HTR-8/SVneo (cell line): Measurements from ENCODE around the gene TRIO.

Experiments used
- DNase-seq: peaks from one replicate; pipeline ENCODE4 v3.0.0; 2011; ENCODE audit warnings: low spot score, mixed read lengths; ENCODE audit not compliant: insufficient read length
- FAIRE-seq: peaks from 2 replicates; lab custom pipeline; 2011; peaks lifted over from hg19 to GRCh38; lab: Jason Lieb, UNC

Gene TRIO

GRCh38 chr5:14161825-14162556 is 18.8 kb downstream of the TRIO start:
- DNase-seq (no peak), FAIRE-seq (peak; percentile 38)

DNA sequence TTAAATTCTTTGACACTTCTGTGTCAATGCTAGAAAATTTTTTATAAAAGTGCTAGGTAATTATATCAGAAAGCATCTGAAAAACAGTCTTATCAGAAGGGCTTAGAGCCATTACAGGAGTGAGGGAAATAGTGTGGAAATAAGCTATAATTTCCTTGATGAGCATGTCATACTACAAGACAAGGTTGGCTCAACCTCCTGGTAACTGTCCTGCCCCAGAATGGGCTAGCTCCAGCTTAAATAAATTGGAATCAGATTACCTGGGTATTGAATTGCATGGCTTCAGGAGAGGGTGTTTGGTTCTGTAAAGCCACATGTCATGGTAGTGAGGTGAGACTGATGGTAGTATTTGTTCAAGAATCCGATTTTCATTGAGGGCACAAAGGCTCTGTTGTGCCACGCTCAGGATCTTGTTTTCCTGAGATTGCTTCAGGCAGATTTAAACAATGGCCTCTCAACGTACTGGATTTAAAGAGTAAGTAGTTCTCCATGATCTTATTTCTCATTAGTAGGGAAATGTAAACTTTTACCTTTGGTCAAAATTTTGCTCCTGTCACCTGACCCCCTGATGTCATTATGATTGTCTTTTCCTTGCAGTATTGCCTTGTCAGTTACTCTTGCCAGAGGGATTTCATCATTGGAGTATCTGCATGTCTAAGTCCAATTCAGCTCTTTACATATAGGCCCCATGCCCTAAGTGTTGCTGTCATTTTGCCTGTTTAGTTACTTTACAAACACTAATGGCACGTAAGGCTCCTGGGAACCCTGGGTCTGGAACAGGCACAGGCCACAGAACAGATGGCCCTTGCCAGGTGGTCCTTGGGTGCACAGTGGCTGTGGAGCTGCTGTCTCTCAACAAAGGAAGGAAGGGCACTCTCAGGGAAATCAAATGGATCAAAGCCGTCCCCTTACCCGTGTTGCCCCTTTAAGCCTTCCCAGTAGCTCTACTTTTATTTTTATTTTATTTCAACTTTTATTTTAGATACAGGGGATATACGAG is 21.3 kb downstream of the TRIO start:
- FAIRE-seq (no peak), DNase-seq (no peak)

DNA sequence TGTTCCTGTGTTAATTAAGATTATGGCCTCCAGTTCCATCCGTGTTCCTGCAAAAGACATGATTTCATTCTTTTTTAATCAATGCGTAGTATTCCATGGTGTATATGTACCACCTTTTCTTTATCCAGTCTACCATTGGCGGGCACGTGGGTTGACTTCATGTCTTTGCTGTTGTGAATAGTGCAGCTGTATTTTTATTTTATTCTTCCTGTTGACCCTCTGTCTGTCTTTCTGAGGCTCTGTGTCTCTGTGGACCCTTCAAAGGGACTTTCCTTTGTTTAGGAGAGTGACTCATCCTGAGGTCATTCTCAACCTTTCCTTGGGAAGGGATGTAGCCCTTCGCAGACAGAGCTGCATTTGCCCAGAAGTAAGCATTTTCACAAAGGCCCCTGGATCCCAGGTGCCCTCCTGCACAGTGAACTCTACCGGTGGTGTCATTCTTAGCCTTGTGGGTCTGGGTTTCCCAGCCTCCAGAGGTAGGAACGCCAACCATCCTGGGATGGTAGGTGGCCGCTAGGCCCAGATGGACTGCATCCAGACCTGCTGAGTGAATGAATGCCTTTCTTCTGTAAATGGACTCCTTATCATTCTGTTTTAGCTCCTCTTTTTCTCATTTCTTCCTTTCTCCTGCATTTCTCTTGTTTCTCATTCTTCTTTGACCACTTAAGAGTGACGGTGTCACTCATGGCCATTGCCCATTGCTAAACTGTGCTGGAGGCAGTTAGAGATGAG is 22.4 kb downstream of the TRIO start:
- peak; percentile 57 for FAIRE-seq

DNA sequence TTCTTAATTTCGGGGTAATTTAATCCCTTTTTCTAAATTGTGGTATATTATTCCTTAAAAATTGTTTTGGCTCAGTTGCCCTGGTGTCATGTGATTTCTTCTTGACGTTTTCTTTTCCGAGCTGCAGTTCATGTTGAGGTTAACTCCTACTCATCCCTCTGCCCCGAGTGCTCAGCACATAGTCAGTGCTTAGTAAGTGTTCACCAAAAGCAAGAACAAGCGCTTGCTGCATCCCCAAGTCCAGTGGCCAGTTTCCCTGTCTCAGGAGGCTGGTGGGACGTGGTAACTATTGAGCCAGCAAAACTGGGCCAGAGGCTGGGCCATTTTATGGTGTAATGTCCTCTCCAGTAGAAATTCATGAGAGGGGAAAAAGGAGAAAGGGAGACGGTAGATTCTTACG is 23.3 kb downstream of the TRIO start:
- DNase-seq, result no peak
- no peak for FAIRE-seq

More for the DNA sequence above, 22.4 kb downstream of the TRIO start:
- peak; percentile 84 for DNase-seq

DNA sequence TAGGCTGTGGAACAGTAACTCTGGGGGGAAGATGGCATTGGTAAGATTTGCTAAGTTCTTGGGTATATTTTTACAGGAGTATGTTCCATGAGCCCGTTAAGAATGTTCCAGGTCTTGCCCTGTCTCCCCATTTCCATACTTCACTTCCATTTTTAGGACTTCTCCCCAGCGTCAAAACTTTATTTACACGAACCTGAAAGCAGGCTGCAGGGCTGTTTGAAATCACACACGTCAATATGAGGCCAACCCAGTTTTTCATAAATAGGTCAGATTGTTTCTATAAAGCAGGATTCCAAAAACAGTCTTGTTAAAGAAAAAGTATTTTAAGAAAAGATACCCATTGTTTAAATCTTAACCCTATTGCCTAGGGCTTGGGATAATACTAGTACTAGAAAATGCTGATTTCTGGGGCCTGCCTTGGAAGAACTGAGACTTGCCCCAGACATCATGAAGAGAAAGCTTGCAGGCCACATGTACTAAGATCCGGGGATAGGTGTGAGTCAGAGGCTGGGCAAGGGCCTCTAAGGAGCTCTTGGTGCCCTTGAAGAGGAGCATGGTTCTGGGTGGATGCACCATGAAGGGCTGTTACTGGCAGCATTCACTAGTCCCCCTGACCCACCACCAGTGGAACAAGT is 24.2 kb downstream of the TRIO start:
- no peak for FAIRE-seq
- DNase-seq, result no peak

DNA sequence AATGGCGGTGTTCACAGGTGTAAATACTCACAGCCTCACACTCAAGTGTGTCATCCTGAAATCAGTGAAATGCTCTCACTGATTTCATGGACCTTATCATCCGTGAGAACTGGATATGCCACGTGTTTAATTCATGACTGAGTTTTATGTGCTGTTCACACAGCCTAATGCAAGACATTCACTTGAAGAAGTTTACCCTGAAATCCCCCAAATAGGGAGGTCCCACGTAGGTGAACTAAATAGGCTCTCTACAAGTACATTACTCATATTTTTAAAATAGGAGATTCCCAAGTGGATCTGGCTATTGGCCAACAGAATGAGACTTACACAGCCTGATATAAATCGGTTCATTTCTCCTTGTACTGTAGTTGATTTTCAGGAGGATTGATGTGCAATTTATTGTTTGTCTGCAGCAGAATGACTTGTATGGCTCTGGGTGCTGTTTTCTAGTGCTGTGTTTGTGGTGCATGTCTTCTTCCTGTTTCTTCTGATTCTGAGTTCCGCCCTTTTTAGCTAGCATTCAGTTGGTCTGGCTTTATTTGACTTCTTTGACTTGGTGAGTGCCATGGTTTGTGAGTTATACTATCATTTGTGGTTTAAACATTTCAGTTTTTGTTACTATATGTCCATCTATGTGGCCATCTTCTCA is 25.1 kb downstream of the TRIO start:
- DNase-seq, result no peak
- FAIRE-seq, result no peak

DNA sequence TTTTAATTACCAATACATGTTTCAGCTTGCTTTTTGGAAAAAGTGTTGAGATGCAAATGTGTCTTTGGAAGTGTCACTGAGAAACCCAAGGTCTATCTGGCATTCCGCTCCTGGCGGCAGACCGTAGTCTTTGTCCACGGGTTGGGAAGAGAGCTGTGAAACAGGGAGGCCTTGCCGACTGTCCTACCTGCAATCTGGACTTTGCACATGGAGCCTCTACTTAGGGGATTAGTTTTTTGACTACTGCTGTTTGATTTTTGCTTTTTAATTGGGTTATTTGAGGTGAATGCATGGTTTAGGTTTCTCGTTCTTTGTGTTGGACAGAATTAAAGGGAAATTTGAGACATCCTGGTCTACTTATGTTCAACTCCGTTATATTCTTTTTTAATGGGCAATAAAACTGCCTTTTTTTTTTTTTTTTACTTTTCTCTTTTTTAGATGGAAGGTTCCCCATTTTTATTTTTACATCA is 25.7 kb downstream of the TRIO start:
- DNase-seq (no peak), FAIRE-seq (no peak)

DNA sequence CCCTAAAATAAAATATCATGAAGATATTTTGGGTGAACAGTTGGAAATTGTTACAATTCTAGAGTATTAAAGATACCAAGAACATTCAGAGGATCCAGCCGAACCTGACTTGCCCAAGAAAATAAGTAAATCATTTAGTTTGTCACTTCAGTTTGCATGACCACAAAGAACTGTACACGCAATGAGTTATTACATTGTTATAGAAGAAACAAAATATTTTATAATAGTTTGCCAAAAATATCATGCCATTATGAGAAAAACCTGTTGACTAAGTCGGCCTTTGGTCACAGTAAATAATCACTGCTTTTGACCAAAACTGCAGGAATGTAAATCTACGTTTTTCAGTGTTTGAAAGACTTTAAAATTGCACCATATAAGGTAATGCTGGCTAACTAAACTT is 27.9 kb downstream of the TRIO start:
- DNase-seq (no peak), FAIRE-seq (no peak)

- no peak for FAIRE-seq
These were observed 28.5 kb downstream of the TRIO start for GRCh38 chr5:14171621-14172020.

GRCh38 chr5:14172149-14172795 is 29.1 kb downstream of the TRIO start:
- peak; percentile 77 for FAIRE-seq
- no peak for DNase-seq

More at GRCh38 chr5:14171621-14172020, 28.5 kb downstream of the TRIO start:
- no peak for DNase-seq

GRCh38 chr5:14173377-14174229 is 30.5 kb downstream of the TRIO start:
- FAIRE-seq (no peak), DNase-seq (no peak)

GRCh38 chr5:14174230-14174636 is 31.1 kb downstream of the TRIO start:
- DNase-seq (peak; percentile 90), FAIRE-seq (peak; percentile 85)

DNA sequence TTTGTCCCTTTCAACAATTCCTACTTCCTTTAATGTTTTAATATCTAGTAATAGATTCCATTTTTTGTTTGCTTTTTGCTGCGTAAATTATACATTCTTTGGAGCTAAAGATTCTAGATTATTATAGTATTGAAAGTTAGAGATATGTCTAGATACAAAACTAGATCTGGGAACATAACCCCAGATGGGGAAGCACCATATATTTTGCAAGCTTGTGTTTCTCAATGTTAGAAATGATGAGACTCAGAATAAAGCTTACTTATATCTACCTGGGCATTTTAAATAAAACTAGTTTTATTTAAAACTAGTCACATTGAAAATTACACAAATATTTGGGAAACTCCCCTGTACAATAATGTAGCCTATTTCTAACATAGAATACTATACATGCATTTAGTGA is 32.2 kb downstream of the TRIO start:
- DNase-seq, result no peak
- FAIRE-seq, result no peak

GRCh38 chr5:14176888-14177287 is 33.7 kb downstream of the TRIO start:
- no peak for FAIRE-seq
- DNase-seq, result no peak

GRCh38 chr5:14177634-14178033 is 34.5 kb downstream of the TRIO start:
- FAIRE-seq (no peak), DNase-seq (no peak)

DNA sequence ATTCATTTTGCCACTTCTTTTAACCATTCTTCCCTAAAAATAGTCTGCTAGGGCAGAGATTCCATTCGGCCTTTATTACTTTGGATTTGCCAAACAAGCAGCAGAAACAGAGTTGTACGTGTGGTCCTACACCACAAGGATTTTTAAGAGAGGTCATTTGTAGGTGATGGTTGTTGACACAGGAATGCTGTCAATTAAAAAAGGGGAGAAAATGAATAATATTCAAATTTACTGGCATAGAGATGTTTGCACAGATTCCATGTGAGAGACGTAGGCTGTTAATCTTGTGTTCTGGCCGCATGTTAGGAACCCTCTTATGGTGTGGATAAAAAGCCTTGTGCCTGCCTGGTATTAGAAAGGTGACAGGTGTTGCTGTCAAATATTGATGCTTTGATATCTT is 34.9 kb downstream of the TRIO start:
- FAIRE-seq (no peak), DNase-seq (no peak)

DNA sequence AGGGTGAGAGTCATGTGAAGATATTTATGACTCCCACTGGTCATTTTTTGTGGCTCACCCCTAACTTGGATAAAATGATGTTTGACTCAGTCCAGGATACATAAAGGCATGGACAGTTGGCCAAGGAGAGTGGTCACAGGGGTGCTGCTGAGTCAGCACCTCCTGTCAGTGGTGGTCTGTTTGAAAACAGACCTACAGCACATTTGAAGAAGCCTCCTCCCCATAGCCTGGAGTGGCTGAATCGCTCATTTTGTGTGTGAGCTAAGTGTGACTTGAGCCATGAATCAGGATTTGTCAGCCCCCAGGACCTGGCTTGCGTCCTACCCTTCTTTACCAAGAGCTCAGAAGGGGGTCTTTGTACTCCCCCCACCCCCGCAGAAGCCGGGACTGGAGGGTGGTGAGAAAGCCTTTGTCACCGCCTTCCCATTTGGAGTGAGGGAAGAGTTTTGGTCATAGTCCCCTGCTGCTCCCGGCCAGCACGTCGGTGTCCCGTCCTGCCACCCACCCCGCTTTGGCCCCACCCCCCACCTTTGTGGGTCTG is 35.6 kb downstream of the TRIO start:
- peak; percentile 76 for DNase-seq
- peak; percentile 98 for FAIRE-seq

- DNase-seq (no peak), FAIRE-seq (no peak)
These were observed 36.3 kb downstream of the TRIO start for GRCh38 chr5:14179446-14179845.
